ENCODE measurements around the gene ATP5F1D. TPM values are rescaled to one million over a fixed set of nuclear protein-coding genes. Genes with fewer than 3 reads are reported as not detected.
A peak's percentile ranks its signal among the peaks of the same experiment; 100 is the strongest.

The ATP5F1D gene
- total and polyA plus RNA-seq, 11 donors: 201 to 1,034 (median 459) TPM

DNA sequence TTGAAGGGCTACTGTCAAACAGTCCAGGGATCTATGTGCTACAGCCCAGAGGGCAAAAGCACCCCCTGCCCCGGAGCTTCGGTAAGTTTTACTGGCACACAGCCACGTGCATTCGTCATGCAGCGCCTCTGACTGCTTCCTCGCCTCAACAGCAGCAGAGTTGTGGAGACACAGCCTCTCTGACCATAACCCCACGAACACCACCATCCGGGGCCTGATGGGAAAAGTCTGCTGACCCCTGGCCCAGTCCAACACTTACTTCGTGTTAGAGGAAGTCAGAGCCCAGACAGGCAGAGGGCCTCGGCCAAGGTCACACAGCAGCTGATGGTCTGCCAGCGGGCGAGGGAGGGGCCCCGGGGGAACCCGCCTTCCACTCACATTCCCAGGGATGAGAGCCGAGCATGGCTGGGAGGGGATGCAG is 8.9 kb upstream of the ATP5F1D start:
- no peaks in the 10 kb centered on the region for H3K9me3 ChIP-seq
- H3K27ac ChIP-seq: peak overlapping the region in 4 of 12 donors; percentile 16 to 49 (median 38)
- peaks cover 0 to 12% (median 0%) of the 10 kb centered on the region in 9 donors for H3K27me3 ChIP-seq
- H3K36me3 ChIP-seq: peaks cover 0 to 10% (median 6%) of the 10 kb centered on the region in 9 donors
- DNase-seq (peak in 3 of 5 donors; percentile 36 to 66 (median 56)), ATAC-seq (peak in 2 of 4 donors; percentile 18 to 22)
- intact Hi-C loops (cut with DNase I): no loop called here
- TF ChIP-seq CTCF (IDR thresholded peaks at IDR 0.05) (no peak), POLR2A (IDR thresholded peaks at IDR 0.05) (no peak)
- H3K4me1 ChIP-seq: peaks cover 0 to 39% (median 17%) of the 10 kb centered on the region in 12 donors
- 41 to 52% (median 48%) methylated on average over 9 to 15 of the region's 15 CpGs for WGBS, 4 donors
- no peak overlapping the region for H3K4me3 ChIP-seq

- Histone ChIP-seq H3K27me3 (peaks cover 0 to 13% (median 0%) of the 10 kb centered on the region in 9 donors), H3K4me1 (peaks cover 0 to 42% (median 19%) of the 10 kb centered on the region in 12 donors), H3K36me3 (peaks cover 0 to 5% (median 1%) of the 10 kb centered on the region in 9 donors), H3K4me3 (no peak overlapping the region), H3K27ac (peak overlapping the region in 2 of 12 donors; percentile 37 to 49), H3K9me3 (no peaks in the 10 kb centered on the region)
- TF ChIP-seq CTCF (IDR thresholded peaks at IDR 0.05) (no peak), POLR2A (IDR thresholded peaks at IDR 0.05) (no peak)
- DNase-seq: no peak
- WGBS, 4 donors: 88 to 90% (median 89%) methylated on average over 12 to 24 of the region's 24 CpGs
- intact Hi-C loops (cut with DNase I): no loop called here
- peak in 2 of 4 donors; percentile 2 to 8 for ATAC-seq
Measured at GRCh38 chr19:1233115-1233667, 8.4 kb upstream of the ATP5F1D start.

GRCh38 chr19:1234051-1234954 is 7.2 kb upstream of the ATP5F1D start:
- H3K9me3 ChIP-seq: no peaks in the 10 kb centered on the region
- peaks cover 0 to 15% (median 0%) of the 10 kb centered on the region in 9 donors for H3K27me3 ChIP-seq
- H3K4me1 ChIP-seq: peaks cover 0 to 48% (median 22%) of the 10 kb centered on the region in 12 donors
- ATAC-seq: no peak
- intact Hi-C loops (cut with DNase I): no loop called here
- TF ChIP-seq CTCF (IDR thresholded peaks at IDR 0.05): no peak
- TF ChIP-seq POLR2A (IDR thresholded peaks at IDR 0.05): no peak
- no peak for DNase-seq
- H3K36me3 ChIP-seq: no peaks in the 10 kb centered on the region
- H3K4me3 ChIP-seq: no peak overlapping the region
- H3K27ac ChIP-seq: no peak overlapping the region
- WGBS, 4 donors: 91 to 95% (median 93%) methylated on average over 27 to 45 of the region's 45 CpGs

- Histone ChIP-seq H3K9me3 (no peaks in the 10 kb centered on the region), H3K4me3 (no peak overlapping the region), H3K4me1 (peaks cover 0 to 52% (median 28%) of the 10 kb centered on the region in 12 donors), H3K27ac (no peak overlapping the region), H3K27me3 (peaks cover 0 to 15% (median 0%) of the 10 kb centered on the region in 9 donors), H3K36me3 (no peaks in the 10 kb centered on the region)
- ATAC-seq: no peak
- DNase-seq: no peak
- TF ChIP-seq CTCF (IDR thresholded peaks at IDR 0.05) (no peak), POLR2A (IDR thresholded peaks at IDR 0.05) (no peak)
- WGBS, 4 donors: 92 to 96% (median 95%) methylated on average over 28 to 43 of the region's 43 CpGs
- intact Hi-C loops (cut with DNase I): loop anchor here in 1 of 10 donors (5.0 kb wide), 1 partner anchor 123 kb away; no protein-coding TSS in a partner anchor
Measured at GRCh38 chr19:1234955-1235380, 6.6 kb upstream of the ATP5F1D start.
